Smooth muscle cell (in vitro differentiated cells): ENCODE measurements around the gene TSPAN9. TPM values are rescaled to one million over a fixed set of nuclear protein-coding genes. Genes with fewer than 3 reads are reported as not detected.
A peak's percentile ranks its signal among the peaks of the same experiment; 100 is the strongest.

Source experiments
- DNase-seq: peaks from one replicate; lab custom pipeline; 2025; ENCODE audit not compliant: unreplicated experiment; lab: John Stamatoyannopoulos, UW
- H2AFZ ChIP-seq: fragments of 200-600 bp; sonication (generic); 2 replicates; pipeline ENCODE4 v1.6.0; 2016; ENCODE audit warnings: antibody characterized with exemption, low read depth, mild to moderate bottlenecking
- H3F3A ChIP-seq: fragments of 200-600 bp; sonication (generic); 2 replicates; pipeline ENCODE4 v1.6.0; 2017; ENCODE audit warnings: antibody characterized with exemption, low read depth
- H3K27ac ChIP-seq: fragments of 200-600 bp; sonication (generic); 2 replicates; pipeline ENCODE4 v1.5.1; 2016; ENCODE audit warnings: low read depth, mild to moderate bottlenecking
- H3K27me3 ChIP-seq: fragments of 200-600 bp; sonication (generic); 2 replicates; pipeline ENCODE4 v1.6.1; 2016; ENCODE audit warnings: low read depth, mild to moderate bottlenecking
- H3K36me3 ChIP-seq: fragments of 200-600 bp; sonication (generic); 2 replicates; pipeline ENCODE4 v1.5.1; 2016; ENCODE audit warnings: low read depth
- H3K4me1 ChIP-seq: fragments of 200-600 bp; sonication (generic); 2 replicates; pipeline ENCODE4 v1.5.1; 2016; ENCODE audit warnings: low read depth
- H3K4me2 ChIP-seq: fragments of 200-600 bp; sonication (generic); 2 replicates; pipeline ENCODE4 v1.6.0; 2016; ENCODE audit warnings: mild to moderate bottlenecking
- H3K4me3 ChIP-seq: fragments of 200-600 bp; sonication (generic); 2 replicates; pipeline ENCODE4 v1.5.1; 2016; ENCODE audit warnings: mild to moderate bottlenecking
- H3K79me2 ChIP-seq: fragments of 200-600 bp; sonication (generic); 2 replicates; pipeline ENCODE4 v1.6.0; 2016; ENCODE audit warnings: low read depth, mild to moderate bottlenecking
- H3K9ac ChIP-seq: fragments of 200-600 bp; sonication (generic); 2 replicates; pipeline ENCODE4 v1.6.0; 2016; ENCODE audit warnings: low read depth
- H3K9me3 ChIP-seq: fragments of 200-600 bp; sonication (generic); replicated peaks from 2 replicates; pipeline ENCODE4 v1.5.1; 2016; ENCODE audit warnings: low read depth
- H4K20me1 ChIP-seq: fragments of 200-600 bp; sonication (generic); 2 replicates; pipeline ENCODE4 v1.6.0; 2016; ENCODE audit warnings: low read depth
- WGBS: methylation state at CpG from one replicate; pipeline ENCODE4 v1.1.7; 2016; ENCODE audit warnings: low lambda C conversion rate; 5-methylcytosine and 5-hydroxymethylcytosine counted together
- polyA plus RNA-seq: library from polyadenylated mRNA; unstranded; fragments of >200 nt; fragmentation: Nextera tagmentation; extraction: Ambion mirVana; gene quantifications from 2 replicates; pipeline ENCODE4 v1.2.1, GENCODE V29; 2016
- total RNA-seq: library from RNA; depleted of rRNA; stranded (reverse); fragments of >200 nt; gene quantifications from 2 replicates; pipeline ENCODE4 v1.2.3, GENCODE V29; 2014
- TF ChIP-seq, protein P1 (sequence below): fragments of 200-600 bp; sonication (generic); IDR thresholded peaks from 2 replicates; pipeline ENCODE4 v1.5.1; 2017; ENCODE audit warnings: borderline replicate concordance, mild to moderate bottlenecking, antibody characterized with exemption; ENCODE audit not compliant: insufficient read depth, poor library complexity, severe bottlenecking

The TSPAN9 gene
- total and polyA plus RNA-seq, 2 experiments from 2014 or later, result 17.7 to 29.8 TPM

DNA sequence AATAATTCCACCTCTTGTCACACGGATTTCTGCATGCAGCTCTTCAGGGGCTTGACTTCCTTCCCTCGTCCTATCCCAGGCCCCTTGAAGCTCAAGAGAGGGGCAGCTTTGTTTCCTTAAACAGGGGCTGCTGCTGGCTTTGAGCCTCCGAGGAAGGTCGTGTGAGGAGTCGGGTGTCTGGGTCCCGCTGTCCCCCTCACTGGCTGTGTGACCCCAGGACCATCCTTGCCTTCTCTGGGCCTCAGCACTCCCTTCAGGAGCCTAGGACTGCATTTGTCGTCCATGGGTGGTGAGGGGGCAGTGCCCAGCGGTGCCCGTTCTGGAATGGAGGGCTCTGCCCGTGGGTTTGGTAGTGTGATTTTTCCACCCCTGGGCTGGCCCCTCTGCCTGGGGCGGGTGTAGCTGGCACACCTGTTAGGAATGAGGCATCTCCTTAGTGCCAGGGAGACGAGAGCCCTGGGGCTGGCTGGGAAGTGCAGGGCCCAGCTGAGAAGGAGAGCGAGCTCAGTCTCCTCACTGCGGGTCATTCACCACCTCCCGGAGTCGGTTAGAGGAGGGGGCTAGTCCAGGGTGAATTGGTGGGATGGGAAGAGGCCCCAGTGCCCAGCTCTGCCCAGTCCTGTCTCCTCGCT lies 60.8 kb downstream of the TSPAN9 start:
- Histone ChIP-seq H3K36me3 (no peaks in the 10 kb centered on the region), H3K4me3 (no peak overlapping the region), H3F3A (peaks cover 7% of the 10 kb centered on the region), H3K27me3 (no peaks in the 10 kb centered on the region), H3K4me1 (peaks cover 6% of the 10 kb centered on the region), H3K9me3 (no peaks in the 10 kb centered on the region), H3K9ac (no peak overlapping the region), H3K27ac (peak overlapping the region; percentile 21), H3K4me2 (peak overlapping the region; percentile 6), H2AFZ (no peak overlapping the region), H4K20me1 (peaks cover 96% of the 10 kb centered on the region), H3K79me2 (peaks cover 8% of the 10 kb centered on the region)
- WGBS, result 85% methylated on average over 17 of the region's 17 CpGs
- TF ChIP-seq, protein P1, sequence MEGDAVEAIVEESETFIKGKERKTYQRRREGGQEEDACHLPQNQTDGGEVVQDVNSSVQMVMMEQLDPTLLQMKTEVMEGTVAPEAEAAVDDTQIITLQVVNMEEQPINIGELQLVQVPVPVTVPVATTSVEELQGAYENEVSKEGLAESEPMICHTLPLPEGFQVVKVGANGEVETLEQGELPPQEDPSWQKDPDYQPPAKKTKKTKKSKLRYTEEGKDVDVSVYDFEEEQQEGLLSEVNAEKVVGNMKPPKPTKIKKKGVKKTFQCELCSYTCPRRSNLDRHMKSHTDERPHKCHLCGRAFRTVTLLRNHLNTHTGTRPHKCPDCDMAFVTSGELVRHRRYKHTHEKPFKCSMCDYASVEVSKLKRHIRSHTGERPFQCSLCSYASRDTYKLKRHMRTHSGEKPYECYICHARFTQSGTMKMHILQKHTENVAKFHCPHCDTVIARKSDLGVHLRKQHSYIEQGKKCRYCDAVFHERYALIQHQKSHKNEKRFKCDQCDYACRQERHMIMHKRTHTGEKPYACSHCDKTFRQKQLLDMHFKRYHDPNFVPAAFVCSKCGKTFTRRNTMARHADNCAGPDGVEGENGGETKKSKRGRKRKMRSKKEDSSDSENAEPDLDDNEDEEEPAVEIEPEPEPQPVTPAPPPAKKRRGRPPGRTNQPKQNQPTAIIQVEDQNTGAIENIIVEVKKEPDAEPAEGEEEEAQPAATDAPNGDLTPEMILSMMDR, result no peak
- no peak for DNase-seq

DNA sequence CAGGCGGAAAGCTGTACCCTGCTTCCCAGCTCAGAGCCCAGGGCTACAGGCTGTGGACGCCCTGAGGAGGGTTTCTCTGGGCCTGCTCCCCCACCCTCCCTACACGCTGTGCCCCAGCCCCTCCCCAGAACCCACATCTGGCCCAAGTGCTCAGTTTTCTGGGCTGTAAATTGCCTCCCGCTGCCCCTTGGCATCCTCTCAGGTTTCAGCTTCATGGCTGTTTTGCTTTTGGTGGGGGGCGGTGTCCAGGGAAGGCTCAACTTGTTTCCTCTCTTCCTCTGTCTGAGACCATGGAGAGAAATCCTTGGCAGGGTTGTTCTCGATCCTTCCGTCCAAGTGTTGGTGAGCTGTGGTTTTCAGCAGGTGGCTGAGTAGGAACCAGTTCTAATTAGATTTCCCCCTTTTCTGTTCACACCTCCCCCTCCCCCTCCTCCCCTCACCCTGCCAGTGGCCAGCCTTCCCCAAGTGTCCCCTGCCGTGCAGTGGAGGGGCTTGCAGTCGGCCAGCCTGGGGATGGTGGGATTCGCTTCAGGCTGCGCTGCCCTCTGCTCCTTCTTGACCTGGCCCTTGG lies 61.8 kb downstream of the TSPAN9 start:
- H4K20me1 ChIP-seq, result peaks cover 86% of the 10 kb centered on the region
- no peaks in the 10 kb centered on the region for H3F3A ChIP-seq
- no peaks in the 10 kb centered on the region for H3K4me1 ChIP-seq
- WGBS, result 89% methylated on average over 9 of the region's 11 CpGs
- peaks cover 9% of the 10 kb centered on the region for H3K79me2 ChIP-seq
- DNase-seq, result no peak
- TF ChIP-seq, protein P1, result no peak
- no peak overlapping the region for H3K4me2 ChIP-seq
- H3K36me3 ChIP-seq, result no peaks in the 10 kb centered on the region
- H3K27ac ChIP-seq, result no peak overlapping the region
- no peak overlapping the region for H3K4me3 ChIP-seq
- H3K27me3 ChIP-seq, result no peaks in the 10 kb centered on the region
- H3K9me3 ChIP-seq, result no peaks in the 10 kb centered on the region
- no peak overlapping the region for H2AFZ ChIP-seq
- no peak overlapping the region for H3K9ac ChIP-seq

DNA sequence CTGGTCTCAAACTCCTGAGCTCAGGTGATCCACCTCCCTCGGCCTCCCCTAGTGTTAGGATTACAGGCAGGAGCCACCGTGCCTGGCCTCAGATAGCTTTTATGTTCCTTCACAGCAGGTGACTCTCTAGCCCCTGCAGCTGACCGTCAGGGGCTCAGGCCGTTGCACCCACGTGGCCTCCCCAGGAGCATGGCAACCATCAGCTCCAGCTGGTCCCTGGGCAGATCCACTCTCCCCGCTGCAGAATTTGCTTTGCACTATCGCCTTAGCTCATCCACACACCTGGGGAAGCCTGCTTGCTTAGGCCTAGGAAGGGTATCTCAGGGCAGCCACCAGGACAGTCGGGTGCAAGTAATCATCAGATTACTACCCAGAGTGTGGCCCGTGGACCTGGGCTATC lies 62.6 kb downstream of the TSPAN9 start:
- no peak for DNase-seq
- Histone ChIP-seq H3K79me2 (peaks cover 14% of the 10 kb centered on the region), H3K4me3 (no peak overlapping the region), H3K9me3 (no peaks in the 10 kb centered on the region), H3K9ac (no peak overlapping the region), H3K36me3 (no peaks in the 10 kb centered on the region), H3F3A (no peaks in the 10 kb centered on the region), H2AFZ (no peak overlapping the region), H3K27ac (no peak overlapping the region), H3K4me1 (no peaks in the 10 kb centered on the region), H3K4me2 (no peak overlapping the region), H4K20me1 (peaks cover 86% of the 10 kb centered on the region), H3K27me3 (no peaks in the 10 kb centered on the region)
- WGBS, result 90% methylated on average over 9 of the region's 9 CpGs
- TF ChIP-seq, protein P1, result no peak

DNA sequence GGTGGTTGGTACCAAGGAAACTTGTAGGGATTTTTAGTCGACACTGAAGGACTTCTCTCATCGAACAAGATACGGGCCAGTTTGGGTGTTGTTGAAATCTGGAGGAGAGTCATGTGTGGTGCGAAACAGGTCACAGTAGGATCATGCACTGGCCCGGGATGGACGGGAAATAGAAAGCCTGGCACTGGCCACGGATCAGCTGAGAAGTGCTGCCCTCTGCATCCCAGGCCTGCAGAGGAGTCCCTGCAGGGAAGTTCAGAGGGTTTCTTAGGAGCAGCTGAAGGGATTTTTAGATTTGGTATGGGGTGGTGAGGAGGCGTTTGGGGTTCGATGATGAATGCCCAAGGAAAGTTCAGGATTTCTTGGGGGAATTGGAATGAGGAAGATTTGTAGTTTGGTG lies 63.1 kb downstream of the TSPAN9 start:
- Histone ChIP-seq H3K36me3 (no peaks in the 10 kb centered on the region), H3K9ac (no peak overlapping the region), H3F3A (no peaks in the 10 kb centered on the region), H3K4me1 (no peaks in the 10 kb centered on the region), H3K4me3 (no peak overlapping the region), H3K27me3 (no peaks in the 10 kb centered on the region), H3K27ac (no peak overlapping the region), H3K9me3 (no peaks in the 10 kb centered on the region), H4K20me1 (peaks cover 86% of the 10 kb centered on the region), H3K79me2 (peaks cover 17% of the 10 kb centered on the region), H3K4me2 (no peak overlapping the region), H2AFZ (no peak overlapping the region)
- 91% methylated on average over 9 of the region's 9 CpGs for WGBS
- DNase-seq, result no peak
- TF ChIP-seq, protein P1, result no peak
